ENCODE data around the gene MMS19.

- TF ChIP-seq POLR2AphosphoS5 (IDR thresholded peaks at IDR 0.05; ENCODE audit: low read depth) (no peak), CTCF (IDR thresholded peaks at IDR 0.05; ENCODE audit: insufficient read depth, low read length) (no peak), REST (IDR thresholded peaks at IDR 0.05; ENCODE audit: insufficient replicate concordance, low read depth) (no peak), GABPA (IDR thresholded peaks at IDR 0.05; ENCODE audit: low read depth) (no peak)
These were observed 85.3 kb downstream of the MMS19 start for GRCh38 chr10:97412891-97413304.
